ENCODE results near the gene SNED1. TPM values are rescaled to one million over a fixed set of nuclear protein-coding genes. Genes with fewer than 3 reads are reported as not detected.

SNED1 gene
- total and polyA plus RNA-seq, 4 donors: 0.65 to 18.1 (median 2.8) TPM

DNA sequence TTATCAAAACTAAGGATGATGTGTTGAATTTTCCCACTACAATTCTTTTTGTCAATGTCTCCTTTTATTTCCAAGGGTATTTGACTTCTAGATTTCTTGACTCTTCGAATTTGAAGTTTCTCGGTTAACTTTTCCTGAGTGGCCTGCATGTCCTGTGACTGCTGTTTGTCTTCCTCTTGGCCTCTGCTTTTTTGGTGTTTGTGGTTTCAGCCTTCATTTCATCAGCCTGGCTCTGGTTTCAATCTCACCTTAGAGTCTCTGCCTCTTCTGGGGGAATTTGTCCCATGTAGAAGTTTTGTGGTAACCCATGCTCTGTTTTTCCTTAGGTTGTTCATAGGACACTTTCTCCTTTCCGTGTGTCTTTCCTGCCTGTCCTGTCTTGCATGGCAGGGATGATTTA is 28.3 kb upstream of the SNED1 start:
- Histone ChIP-seq H3K9ac (ENCODE audit: low read depth in 1 of 2, low read length in 2 of 2) (no peak overlapping the region), H3K4me3 (ENCODE audit: low read depth in 1 of 3, low read length in 3 of 3) (no peak overlapping the region), H3K27ac (ENCODE audit: low read depth in 1 of 2, low read length in 2 of 2) (no peak overlapping the region), H3K36me3 (ENCODE audit: control insufficient read depth in 4 of 4, insufficient read depth in 3 of 4, low read depth in 1 of 4, low read length in 3 of 4) (no peaks in the 10 kb centered on the region), H3K4me1 (ENCODE audit: control insufficient read depth in 4 of 4, insufficient read depth in 4 of 4, low read length in 3 of 4) (peaks cover 7 to 27% (median 19%) of the 10 kb centered on the region in 4 donors), H3K9me3 (ENCODE audit: control insufficient read depth in 4 of 4, low read length in 3 of 4) (no peaks in the 10 kb centered on the region), H3K27me3 (ENCODE audit: control insufficient read depth in 4 of 4, insufficient read depth in 4 of 4, low read length in 3 of 4) (no peaks in the 10 kb centered on the region)
- TF ChIP-seq, protein P1, sequence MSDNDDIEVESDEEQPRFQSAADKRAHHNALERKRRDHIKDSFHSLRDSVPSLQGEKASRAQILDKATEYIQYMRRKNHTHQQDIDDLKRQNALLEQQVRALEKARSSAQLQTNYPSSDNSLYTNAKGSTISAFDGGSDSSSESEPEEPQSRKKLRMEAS (IDR thresholded peaks at IDR 0.05): no peak
- TF ChIP-seq SP1 (IDR thresholded peaks at IDR 0.05): no peak
- DNase-seq (ENCODE audit: low spot score): no peak
- 90% methylated on average over 3 of the region's 3 CpGs for WGBS

DNA sequence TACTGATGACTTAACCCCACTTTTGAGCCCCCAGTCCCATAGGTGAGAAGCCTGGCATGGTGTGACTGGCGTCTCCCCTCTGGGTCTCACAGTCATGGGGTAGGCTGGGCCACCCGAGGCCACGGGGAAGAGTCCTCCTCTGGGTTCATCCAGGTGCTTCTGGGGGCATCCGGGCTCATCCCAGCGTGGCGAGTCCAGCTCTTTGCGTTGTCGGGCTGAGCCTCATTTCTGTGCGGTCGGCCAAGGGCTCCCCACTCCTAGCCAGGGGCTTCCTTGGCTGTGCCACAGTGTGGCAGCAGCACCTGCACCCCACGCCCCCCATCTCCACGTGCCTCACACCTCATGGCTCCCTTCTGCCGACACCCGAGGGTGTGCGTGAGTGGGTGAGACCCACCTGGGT is 27.6 kb upstream of the SNED1 start:
- Histone ChIP-seq H3K4me3 (ENCODE audit: low read depth in 1 of 3, low read length in 3 of 3) (no peak overlapping the region), H3K36me3 (ENCODE audit: control insufficient read depth in 4 of 4, insufficient read depth in 3 of 4, low read depth in 1 of 4, low read length in 3 of 4) (no peaks in the 10 kb centered on the region), H3K4me1 (ENCODE audit: control insufficient read depth in 4 of 4, insufficient read depth in 4 of 4, low read length in 3 of 4) (peaks cover 7 to 27% (median 18%) of the 10 kb centered on the region in 4 donors), H3K27ac (ENCODE audit: low read depth in 1 of 2, low read length in 2 of 2) (no peak overlapping the region), H3K9ac (ENCODE audit: low read depth in 1 of 2, low read length in 2 of 2) (no peak overlapping the region), H3K27me3 (ENCODE audit: control insufficient read depth in 4 of 4, insufficient read depth in 4 of 4, low read length in 3 of 4) (no peaks in the 10 kb centered on the region), H3K9me3 (ENCODE audit: control insufficient read depth in 4 of 4, low read length in 3 of 4) (no peaks in the 10 kb centered on the region)
- TF ChIP-seq RAD21 (IDR thresholded peaks at IDR 0.05) (no peak), SP1 (IDR thresholded peaks at IDR 0.05) (no peak), HNF4A (conservative IDR thresholded peaks at IDR 0.05) (no peak), HNF4G (IDR thresholded peaks at IDR 0.05) (no peak), NR2F2 (IDR thresholded peaks at IDR 0.05) (no peak), EGR1 (IDR thresholded peaks at IDR 0.05; ENCODE audit: low read depth in 2 of 2) (no peak), TAF1 (conservative IDR thresholded peaks at IDR 0.05) (no peak), FOXA2 (IDR thresholded peaks at IDR 0.05) (no peak), FOXA1 (IDR thresholded peaks at IDR 0.05) (no peak), JUND (IDR thresholded peaks at IDR 0.05) (no peak), RXRA (IDR thresholded peaks at IDR 0.05) (no peak), GABPA (IDR thresholded peaks at IDR 0.05 in 1 of 2, conservative IDR thresholded peaks at IDR 0.05 in 1 of 2) (no peak), YY1 (IDR thresholded peaks at IDR 0.05) (no peak)
- TF ChIP-seq, protein P2, sequence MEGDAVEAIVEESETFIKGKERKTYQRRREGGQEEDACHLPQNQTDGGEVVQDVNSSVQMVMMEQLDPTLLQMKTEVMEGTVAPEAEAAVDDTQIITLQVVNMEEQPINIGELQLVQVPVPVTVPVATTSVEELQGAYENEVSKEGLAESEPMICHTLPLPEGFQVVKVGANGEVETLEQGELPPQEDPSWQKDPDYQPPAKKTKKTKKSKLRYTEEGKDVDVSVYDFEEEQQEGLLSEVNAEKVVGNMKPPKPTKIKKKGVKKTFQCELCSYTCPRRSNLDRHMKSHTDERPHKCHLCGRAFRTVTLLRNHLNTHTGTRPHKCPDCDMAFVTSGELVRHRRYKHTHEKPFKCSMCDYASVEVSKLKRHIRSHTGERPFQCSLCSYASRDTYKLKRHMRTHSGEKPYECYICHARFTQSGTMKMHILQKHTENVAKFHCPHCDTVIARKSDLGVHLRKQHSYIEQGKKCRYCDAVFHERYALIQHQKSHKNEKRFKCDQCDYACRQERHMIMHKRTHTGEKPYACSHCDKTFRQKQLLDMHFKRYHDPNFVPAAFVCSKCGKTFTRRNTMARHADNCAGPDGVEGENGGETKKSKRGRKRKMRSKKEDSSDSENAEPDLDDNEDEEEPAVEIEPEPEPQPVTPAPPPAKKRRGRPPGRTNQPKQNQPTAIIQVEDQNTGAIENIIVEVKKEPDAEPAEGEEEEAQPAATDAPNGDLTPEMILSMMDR (IDR thresholded peaks at IDR 0.05; ENCODE audit: low read depth, low read length, missing input control): no peak
- TF ChIP-seq, protein P3, sequence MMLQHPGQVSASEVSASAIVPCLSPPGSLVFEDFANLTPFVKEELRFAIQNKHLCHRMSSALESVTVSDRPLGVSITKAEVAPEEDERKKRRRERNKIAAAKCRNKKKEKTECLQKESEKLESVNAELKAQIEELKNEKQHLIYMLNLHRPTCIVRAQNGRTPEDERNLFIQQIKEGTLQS (IDR thresholded peaks at IDR 0.05): no peak
- TF ChIP-seq, protein P4, sequence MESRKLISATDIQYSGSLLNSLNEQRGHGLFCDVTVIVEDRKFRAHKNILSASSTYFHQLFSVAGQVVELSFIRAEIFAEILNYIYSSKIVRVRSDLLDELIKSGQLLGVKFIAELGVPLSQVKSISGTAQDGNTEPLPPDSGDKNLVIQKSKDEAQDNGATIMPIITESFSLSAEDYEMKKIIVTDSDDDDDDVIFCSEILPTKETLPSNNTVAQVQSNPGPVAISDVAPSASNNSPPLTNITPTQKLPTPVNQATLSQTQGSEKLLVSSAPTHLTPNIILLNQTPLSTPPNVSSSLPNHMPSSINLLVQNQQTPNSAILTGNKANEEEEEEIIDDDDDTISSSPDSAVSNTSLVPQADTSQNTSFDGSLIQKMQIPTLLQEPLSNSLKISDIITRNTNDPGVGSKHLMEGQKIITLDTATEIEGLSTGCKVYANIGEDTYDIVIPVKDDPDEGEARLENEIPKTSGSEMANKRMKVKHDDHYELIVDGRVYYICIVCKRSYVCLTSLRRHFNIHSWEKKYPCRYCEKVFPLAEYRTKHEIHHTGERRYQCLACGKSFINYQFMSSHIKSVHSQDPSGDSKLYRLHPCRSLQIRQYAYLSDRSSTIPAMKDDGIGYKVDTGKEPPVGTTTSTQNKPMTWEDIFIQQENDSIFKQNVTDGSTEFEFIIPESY (IDR thresholded peaks at IDR 0.05): no peak
- TF ChIP-seq, protein P5, sequence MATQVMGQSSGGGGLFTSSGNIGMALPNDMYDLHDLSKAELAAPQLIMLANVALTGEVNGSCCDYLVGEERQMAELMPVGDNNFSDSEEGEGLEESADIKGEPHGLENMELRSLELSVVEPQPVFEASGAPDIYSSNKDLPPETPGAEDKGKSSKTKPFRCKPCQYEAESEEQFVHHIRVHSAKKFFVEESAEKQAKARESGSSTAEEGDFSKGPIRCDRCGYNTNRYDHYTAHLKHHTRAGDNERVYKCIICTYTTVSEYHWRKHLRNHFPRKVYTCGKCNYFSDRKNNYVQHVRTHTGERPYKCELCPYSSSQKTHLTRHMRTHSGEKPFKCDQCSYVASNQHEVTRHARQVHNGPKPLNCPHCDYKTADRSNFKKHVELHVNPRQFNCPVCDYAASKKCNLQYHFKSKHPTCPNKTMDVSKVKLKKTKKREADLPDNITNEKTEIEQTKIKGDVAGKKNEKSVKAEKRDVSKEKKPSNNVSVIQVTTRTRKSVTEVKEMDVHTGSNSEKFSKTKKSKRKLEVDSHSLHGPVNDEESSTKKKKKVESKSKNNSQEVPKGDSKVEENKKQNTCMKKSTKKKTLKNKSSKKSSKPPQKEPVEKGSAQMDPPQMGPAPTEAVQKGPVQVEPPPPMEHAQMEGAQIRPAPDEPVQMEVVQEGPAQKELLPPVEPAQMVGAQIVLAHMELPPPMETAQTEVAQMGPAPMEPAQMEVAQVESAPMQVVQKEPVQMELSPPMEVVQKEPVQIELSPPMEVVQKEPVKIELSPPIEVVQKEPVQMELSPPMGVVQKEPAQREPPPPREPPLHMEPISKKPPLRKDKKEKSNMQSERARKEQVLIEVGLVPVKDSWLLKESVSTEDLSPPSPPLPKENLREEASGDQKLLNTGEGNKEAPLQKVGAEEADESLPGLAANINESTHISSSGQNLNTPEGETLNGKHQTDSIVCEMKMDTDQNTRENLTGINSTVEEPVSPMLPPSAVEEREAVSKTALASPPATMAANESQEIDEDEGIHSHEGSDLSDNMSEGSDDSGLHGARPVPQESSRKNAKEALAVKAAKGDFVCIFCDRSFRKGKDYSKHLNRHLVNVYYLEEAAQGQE (IDR thresholded peaks at IDR 0.05): no peak
- TF ChIP-seq, protein P1 (IDR thresholded peaks at IDR 0.05): no peak
- DNase-seq (ENCODE audit: low spot score): no peak
- WGBS: 89% methylated on average over 15 of the region's 15 CpGs
